Neural cell (in vitro differentiated cells): Measurements from ENCODE around the gene ERP27. TPM values are rescaled to one million over a fixed set of nuclear protein-coding genes. Genes with fewer than 3 reads are reported as not detected.

ENCODE experiments used
- H2AFZ ChIP-seq: fragments of 200-600, 300-800 bp; sonication (generic), shearing (Covaris generic); 2 replicates; pipeline ENCODE4 v1.6.0; 2014; ENCODE audit warnings: low read depth, mild to moderate bottlenecking, antibody characterized with exemption, low read length, moderate library complexity
- H3F3A ChIP-seq: fragments of 200-600 bp; shearing (Covaris generic); 2 replicates; pipeline ENCODE4 v1.6.1; 2016; ENCODE audit warnings: mild to moderate bottlenecking, moderate library complexity, mixed read lengths, antibody characterized with exemption, low read length; ENCODE audit not compliant: insufficient read depth, poor library complexity, severe bottlenecking
- H3K27ac ChIP-seq: fragments of 200-600, 300-800 bp; sonication (generic), shearing (Covaris generic); 2 replicates; pipeline ENCODE4 v1.5.1; 2014; ENCODE audit warnings: mild to moderate bottlenecking, low read length, moderate library complexity
- H3K27me3 ChIP-seq: fragments of 300-800, 200-600 bp; sonication (generic), shearing (Covaris generic); 2 replicates; pipeline ENCODE4 v1.6.0; 2014; ENCODE audit warnings: mild to moderate bottlenecking, low read depth, low read length, moderate library complexity; ENCODE audit not compliant: insufficient read depth
- H3K36me3 ChIP-seq: fragments of 300-800, 200-600 bp; sonication (generic), shearing (Covaris generic); 2 replicates; pipeline ENCODE4 v1.5.1; 2014; ENCODE audit warnings: mild to moderate bottlenecking, antibody characterized with exemption, low read length, moderate library complexity; ENCODE audit not compliant: insufficient read depth
- H3K4me2 ChIP-seq: fragments of 300-800, 200-600 bp; sonication (generic), shearing (Covaris generic); 2 replicates; pipeline ENCODE4 v1.6.0; 2014; ENCODE audit warnings: mild to moderate bottlenecking, low read length
- H3K4me3 ChIP-seq: fragments of 300-800, 200-600 bp; sonication (generic), shearing (Covaris generic); 2 replicates; pipeline ENCODE4 v1.5.1; 2014; ENCODE audit warnings: mild to moderate bottlenecking, low read length, moderate library complexity
- H3K79me2 ChIP-seq: fragments of 200-600 bp; shearing (Covaris generic); replicated peaks from 2 replicates; pipeline ENCODE4 v1.6.0; 2014; ENCODE audit warnings: mild to moderate bottlenecking, low read length, moderate library complexity; ENCODE audit not compliant: insufficient read depth
- H3K9ac ChIP-seq: fragments of 300-800, 200-600 bp; sonication (generic), shearing (Covaris generic); 2 replicates; pipeline ENCODE4 v1.6.1; 2016; ENCODE audit warnings: mild to moderate bottlenecking, low read length, mixed read lengths
- H3K9me2 ChIP-seq: fragments of 200-600 bp; shearing (Covaris generic); 2 replicates; pipeline ENCODE4 v1.6.1; 2016; ENCODE audit warnings: mild to moderate bottlenecking, low read length, mixed read lengths; ENCODE audit not compliant: insufficient read depth
- H3K9me3 ChIP-seq: fragments of 200-600, 300-800 bp; sonication (generic), shearing (Covaris generic); 2 replicates; pipeline ENCODE4 v1.6.1; 2016; ENCODE audit warnings: mild to moderate bottlenecking, mixed run types, low read length, moderate library complexity, mixed read lengths
- H4K20me1 ChIP-seq: fragments of 200-600 bp; shearing (Covaris generic); 2 replicates; pipeline ENCODE4 v1.6.1; 2016; ENCODE audit warnings: mild to moderate bottlenecking, mixed run types; ENCODE audit not compliant: insufficient read depth
- EP300 ChIP-seq: fragments of 450-650 bp; conservative IDR thresholded peaks from 2 replicates; pipeline ENCODE4 v1.6.1; 2014; ENCODE audit warnings: antibody characterized with exemption, mild to moderate bottlenecking, moderate library complexity; ENCODE audit not compliant: poor library complexity, severe bottlenecking
- EZH2 ChIP-seq: fragments of 200-600, 300-800 bp; shearing (Covaris generic), sonication (generic); IDR thresholded peaks from 2 replicates; pipeline ENCODE4 v1.6.1; 2014; ENCODE audit warnings: antibody characterized with exemption, low read length, borderline replicate concordance, mild to moderate bottlenecking; ENCODE audit not compliant: insufficient read depth, poor library complexity, severe bottlenecking
- MXI1 ChIP-seq: fragments of 450-650 bp; conservative IDR thresholded peaks from 2 replicates; pipeline ENCODE4 v1.6.1; 2014; ENCODE audit warnings: antibody characterized with exemption, mild to moderate bottlenecking; ENCODE audit not compliant: poor library complexity, severe bottlenecking
- POLR2AphosphoS5 ChIP-seq: IDR thresholded peaks from 2 replicates; pipeline ENCODE4 v1.6.1; 2012
- RAD21 ChIP-seq: fragments of 450-650 bp; conservative IDR thresholded peaks from 2 replicates; pipeline ENCODE4 v1.6.1; 2014; ENCODE audit warnings: antibody characterized with exemption, mild to moderate bottlenecking, moderate library complexity
- SMC3 ChIP-seq: fragments of 450-650 bp; conservative IDR thresholded peaks from 2 replicates; pipeline ENCODE4 v1.6.1; 2014; ENCODE audit warnings: antibody characterized with exemption, mild to moderate bottlenecking, moderate library complexity; ENCODE audit not compliant: poor library complexity
- TAF1 ChIP-seq: IDR thresholded peaks from 2 replicates; pipeline ENCODE4 v1.6.1; 2012; ENCODE audit warnings: low read depth
- polyA plus RNA-seq: library from polyadenylated mRNA; depleted of rRNA; stranded (reverse); fragments of >200 nt; gene quantifications from 2 replicates; pipeline ENCODE4 v1.2.3, GENCODE V29; 2014
- TF ChIP-seq, protein P1 (sequence below): fragments of 450-650 bp; IDR thresholded peaks from 2 replicates; pipeline ENCODE4 v1.5.1; 2014; ENCODE audit warnings: antibody characterized with exemption, mild to moderate bottlenecking, moderate library complexity; ENCODE audit not compliant: poor library complexity, severe bottlenecking
- TF ChIP-seq, protein P2 (sequence below): IDR thresholded peaks from 2 replicates; pipeline ENCODE4 v1.6.1; 2012; ENCODE audit warnings: borderline replicate concordance

Gene ERP27
- polyA plus RNA-seq, 1 donor from 2014 or later = not detected

DNA sequence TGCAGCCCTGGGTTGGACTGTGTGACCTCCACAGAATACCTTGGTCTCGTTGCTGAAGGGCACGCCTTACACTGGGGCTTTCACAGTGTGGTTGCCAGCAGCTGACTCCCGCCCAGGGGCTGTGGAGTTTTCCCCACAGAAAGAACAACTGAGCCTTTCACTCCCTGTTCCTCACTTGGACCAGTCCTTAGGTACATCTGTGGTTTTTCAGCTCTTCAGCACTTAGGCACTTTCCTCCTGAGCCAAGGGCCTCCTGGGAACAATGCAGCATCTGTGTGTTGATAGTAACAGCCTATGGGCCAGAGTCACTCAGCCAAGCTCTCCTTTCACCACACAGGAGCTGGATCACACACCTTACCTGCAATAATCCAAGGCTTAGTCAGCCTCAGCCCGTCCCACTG lies 25.0 kb downstream of the ERP27 start:
- no peak overlapping the region for H3K4me2 ChIP-seq
- no peaks in the 10 kb centered on the region for H3K36me3 ChIP-seq
- H3K27ac ChIP-seq = no peak overlapping the region
- no peaks in the 10 kb centered on the region for H4K20me1 ChIP-seq
- no peak overlapping the region for H3K9ac ChIP-seq
- TF ChIP-seq, protein P1, sequence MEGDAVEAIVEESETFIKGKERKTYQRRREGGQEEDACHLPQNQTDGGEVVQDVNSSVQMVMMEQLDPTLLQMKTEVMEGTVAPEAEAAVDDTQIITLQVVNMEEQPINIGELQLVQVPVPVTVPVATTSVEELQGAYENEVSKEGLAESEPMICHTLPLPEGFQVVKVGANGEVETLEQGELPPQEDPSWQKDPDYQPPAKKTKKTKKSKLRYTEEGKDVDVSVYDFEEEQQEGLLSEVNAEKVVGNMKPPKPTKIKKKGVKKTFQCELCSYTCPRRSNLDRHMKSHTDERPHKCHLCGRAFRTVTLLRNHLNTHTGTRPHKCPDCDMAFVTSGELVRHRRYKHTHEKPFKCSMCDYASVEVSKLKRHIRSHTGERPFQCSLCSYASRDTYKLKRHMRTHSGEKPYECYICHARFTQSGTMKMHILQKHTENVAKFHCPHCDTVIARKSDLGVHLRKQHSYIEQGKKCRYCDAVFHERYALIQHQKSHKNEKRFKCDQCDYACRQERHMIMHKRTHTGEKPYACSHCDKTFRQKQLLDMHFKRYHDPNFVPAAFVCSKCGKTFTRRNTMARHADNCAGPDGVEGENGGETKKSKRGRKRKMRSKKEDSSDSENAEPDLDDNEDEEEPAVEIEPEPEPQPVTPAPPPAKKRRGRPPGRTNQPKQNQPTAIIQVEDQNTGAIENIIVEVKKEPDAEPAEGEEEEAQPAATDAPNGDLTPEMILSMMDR = no peak
- TF ChIP-seq SMC3 = no peak
- TF ChIP-seq EZH2 = no peak
- TF ChIP-seq EP300 = no peak
- no peak for TF ChIP-seq POLR2AphosphoS5
- TF ChIP-seq, protein P2, sequence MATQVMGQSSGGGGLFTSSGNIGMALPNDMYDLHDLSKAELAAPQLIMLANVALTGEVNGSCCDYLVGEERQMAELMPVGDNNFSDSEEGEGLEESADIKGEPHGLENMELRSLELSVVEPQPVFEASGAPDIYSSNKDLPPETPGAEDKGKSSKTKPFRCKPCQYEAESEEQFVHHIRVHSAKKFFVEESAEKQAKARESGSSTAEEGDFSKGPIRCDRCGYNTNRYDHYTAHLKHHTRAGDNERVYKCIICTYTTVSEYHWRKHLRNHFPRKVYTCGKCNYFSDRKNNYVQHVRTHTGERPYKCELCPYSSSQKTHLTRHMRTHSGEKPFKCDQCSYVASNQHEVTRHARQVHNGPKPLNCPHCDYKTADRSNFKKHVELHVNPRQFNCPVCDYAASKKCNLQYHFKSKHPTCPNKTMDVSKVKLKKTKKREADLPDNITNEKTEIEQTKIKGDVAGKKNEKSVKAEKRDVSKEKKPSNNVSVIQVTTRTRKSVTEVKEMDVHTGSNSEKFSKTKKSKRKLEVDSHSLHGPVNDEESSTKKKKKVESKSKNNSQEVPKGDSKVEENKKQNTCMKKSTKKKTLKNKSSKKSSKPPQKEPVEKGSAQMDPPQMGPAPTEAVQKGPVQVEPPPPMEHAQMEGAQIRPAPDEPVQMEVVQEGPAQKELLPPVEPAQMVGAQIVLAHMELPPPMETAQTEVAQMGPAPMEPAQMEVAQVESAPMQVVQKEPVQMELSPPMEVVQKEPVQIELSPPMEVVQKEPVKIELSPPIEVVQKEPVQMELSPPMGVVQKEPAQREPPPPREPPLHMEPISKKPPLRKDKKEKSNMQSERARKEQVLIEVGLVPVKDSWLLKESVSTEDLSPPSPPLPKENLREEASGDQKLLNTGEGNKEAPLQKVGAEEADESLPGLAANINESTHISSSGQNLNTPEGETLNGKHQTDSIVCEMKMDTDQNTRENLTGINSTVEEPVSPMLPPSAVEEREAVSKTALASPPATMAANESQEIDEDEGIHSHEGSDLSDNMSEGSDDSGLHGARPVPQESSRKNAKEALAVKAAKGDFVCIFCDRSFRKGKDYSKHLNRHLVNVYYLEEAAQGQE = no peak
- no peak for TF ChIP-seq TAF1
- no peak for TF ChIP-seq RAD21
- no peak for TF ChIP-seq MXI1
- no peaks in the 10 kb centered on the region for H3K27me3 ChIP-seq
- H3F3A ChIP-seq = no peaks in the 10 kb centered on the region
- H3K79me2 ChIP-seq = no peaks in the 10 kb centered on the region
- H3K4me3 ChIP-seq = no peak overlapping the region
- no peaks in the 10 kb centered on the region for H3K9me3 ChIP-seq
- H2AFZ ChIP-seq = no peak overlapping the region
- H3K9me2 ChIP-seq = no peaks in the 10 kb centered on the region

DNA sequence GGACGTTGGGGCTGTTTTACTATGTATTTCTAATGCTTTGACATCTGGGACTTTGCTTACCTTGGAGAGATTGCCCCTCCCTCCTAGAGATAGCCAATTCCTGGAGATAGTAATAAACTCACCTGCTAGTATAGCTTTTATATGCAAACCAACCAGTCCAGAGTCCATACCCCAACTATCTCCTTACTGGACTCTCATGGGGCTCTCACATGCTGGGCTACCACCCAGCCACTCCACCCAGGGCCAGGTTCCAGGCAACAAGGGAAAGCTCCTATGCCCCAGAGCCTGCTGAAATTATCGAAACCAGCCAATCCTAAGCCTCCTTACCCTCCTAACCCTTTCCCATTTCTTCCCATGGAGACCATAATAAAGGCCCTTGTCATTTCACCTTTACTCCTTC lies 27.2 kb downstream of the ERP27 start:
- Histone ChIP-seq H3K9ac (no peak overlapping the region), H3K27me3 (no peaks in the 10 kb centered on the region), H3K4me3 (no peak overlapping the region), H3K9me3 (no peaks in the 10 kb centered on the region), H2AFZ (no peak overlapping the region), H3F3A (no peaks in the 10 kb centered on the region), H3K79me2 (no peaks in the 10 kb centered on the region), H3K36me3 (no peaks in the 10 kb centered on the region), H3K9me2 (no peaks in the 10 kb centered on the region), H4K20me1 (no peaks in the 10 kb centered on the region), H3K4me2 (no peak overlapping the region), H3K27ac (no peak overlapping the region)
- TF ChIP-seq EP300 (no peak), TAF1 (no peak), RAD21 (no peak), POLR2AphosphoS5 (no peak), SMC3 (no peak)
- TF ChIP-seq, protein P1 = no peak
- TF ChIP-seq, protein P2 = no peak
